Dermis blood vessel endothelial cell (primary cell): ENCODE results near the gene FRY. TPM values are rescaled to one million over a fixed set of nuclear protein-coding genes. Genes with fewer than 3 reads are reported as not detected.
A peak's percentile ranks its signal among the peaks of the same experiment; 100 is the strongest.

Experiments
- DNase-seq: peaks from one replicate; pipeline ENCODE4 v3.0.0; 2010
- total RNA-seq: library from RNA; depleted of rRNA; stranded (reverse); fragments of >200 nt; gene quantifications from 2 replicates; pipeline ENCODE4 v1.2.3, GENCODE V29; 2014

FRY gene
- total RNA-seq, 1 donor from 2014 or later: 127 TPM

DNA sequence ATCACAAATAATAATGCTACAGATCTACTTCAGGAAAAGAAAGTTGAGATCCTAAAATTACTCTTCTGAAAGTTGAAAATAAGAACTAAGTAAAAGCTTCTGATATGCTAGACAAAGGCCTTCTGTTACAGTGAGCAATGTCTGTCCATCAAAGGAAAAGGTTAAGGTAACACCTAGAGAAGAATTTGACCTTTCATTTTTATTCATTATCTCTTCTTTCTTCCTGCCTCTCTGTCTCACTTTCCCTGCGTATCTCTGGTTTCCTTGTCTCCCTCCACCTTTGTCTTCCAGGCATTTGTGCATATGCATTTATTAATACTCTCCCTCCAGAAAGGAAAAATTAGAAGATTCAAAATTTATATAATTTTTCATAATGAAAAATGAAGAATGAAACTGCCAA is 234.6 kb downstream of the FRY start:
- DNase-seq: no peak

DNA sequence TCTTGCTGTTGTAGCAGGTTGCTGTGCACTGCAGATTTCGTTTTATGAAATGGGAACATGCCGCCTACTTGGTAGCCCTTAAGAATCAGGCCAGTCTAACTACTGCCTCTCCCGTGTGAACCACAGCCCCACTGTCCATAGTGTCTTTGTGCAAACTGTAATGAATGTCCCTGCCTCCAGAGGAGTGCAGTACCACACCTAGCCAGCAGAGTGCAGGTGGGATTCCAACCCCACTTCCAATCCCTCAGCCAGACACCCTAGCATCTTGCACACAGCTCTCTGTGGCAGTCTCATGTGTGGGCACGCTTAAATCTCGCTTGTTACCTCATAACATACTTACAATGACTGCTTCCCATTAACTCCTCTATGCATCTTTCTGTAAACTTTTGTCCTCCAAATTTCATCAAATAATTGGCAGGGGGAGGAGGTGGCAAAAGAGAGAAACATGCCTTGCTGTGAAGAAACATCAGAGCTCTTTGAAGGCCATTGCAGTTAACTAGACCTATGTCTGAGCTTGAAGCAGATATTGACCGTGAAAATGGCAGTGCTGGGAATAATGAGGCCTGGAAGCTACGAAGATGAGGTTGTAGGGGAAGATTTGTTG is 236.4 kb downstream of the FRY start:
- no peak for DNase-seq

DNA sequence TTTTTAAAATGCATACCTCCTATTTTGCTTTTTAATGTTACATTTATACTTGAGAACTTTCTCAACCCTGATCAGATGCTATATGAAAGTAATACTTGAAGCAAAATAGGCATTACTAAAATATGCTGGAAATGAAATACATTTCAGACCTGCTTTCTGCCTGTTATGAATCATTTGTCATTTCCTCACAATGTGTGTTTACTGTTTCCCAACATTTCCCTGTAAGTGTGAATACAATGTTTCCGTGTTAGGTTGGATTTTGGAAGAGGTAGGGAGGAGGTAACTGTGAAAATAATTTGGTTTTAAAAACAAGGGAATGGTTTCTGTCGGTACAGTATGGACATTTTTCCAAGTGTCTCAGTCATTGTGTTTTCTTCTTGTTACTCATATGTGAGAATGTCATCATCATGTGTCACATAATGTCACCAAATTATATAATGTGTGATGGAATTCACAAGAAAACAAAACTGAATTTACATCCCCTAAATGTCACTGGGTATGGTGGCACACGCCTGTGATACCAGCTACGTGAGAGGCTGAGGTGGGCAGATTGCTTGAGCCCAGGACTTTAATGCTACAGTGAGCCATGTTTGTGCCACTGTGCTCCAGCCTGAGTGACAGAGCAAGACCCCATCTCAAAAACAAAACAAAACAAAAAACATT is 240.6 kb downstream of the FRY start:
- DNase-seq: peak; percentile 72

DNA sequence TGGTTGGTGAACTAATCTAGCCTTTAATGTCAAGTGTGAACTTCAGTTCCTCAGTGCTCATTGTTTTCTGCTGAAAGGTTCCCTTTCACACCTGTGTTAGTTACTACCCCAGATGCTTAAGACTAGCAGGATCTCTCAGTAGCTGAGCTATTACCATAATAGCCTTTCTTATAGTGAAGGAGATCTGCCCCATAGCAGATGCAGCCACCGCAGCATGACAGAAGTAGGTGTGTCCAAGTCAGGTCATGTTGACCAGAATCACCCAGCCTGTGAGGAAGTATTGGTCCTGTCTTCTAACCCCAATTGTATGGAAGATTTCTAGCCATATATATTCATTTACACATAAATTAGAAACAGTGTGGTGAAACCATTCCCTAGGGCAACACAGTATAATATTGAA is 246.3 kb downstream of the FRY start:
- no peak for DNase-seq

DNA sequence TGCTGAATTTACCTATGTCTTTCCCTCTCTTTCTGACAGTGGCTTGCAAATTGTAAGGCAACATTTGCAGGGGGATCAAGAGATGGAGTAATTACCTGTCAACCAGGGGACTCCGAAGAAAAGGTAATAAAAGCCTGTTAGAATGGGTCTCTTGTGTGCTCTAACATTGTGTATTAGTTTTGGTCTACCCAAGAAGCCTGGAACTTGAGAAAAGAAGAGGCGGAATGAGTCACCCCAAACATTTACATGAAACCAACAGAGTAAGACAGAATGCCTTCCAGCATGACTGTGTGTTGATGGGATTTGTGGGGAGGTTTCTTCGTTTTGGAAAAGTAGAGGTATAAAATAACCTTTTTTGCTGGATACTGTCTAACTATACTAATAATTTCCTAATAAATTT is 246.9 kb downstream of the FRY start:
- no peak for DNase-seq

DNA sequence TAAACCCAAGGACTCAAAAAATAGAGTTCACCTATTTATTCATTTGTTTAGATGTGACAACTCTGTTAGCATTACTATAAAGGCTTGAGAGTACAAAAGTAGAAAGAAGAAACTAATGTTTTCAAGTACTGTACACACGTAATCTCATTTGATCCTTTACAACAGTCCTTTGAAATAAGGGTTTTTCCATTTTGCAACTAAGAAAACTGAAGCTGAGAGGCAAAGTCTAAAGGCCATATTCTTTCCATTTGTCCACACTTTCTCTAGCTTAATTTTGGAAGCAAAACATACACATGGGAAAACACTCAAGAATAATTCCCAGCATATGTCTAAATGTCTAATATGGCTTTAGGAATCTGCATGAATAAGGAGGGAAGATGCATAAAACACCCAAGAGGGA is 249.5 kb downstream of the FRY start:
- no peak for DNase-seq

DNA sequence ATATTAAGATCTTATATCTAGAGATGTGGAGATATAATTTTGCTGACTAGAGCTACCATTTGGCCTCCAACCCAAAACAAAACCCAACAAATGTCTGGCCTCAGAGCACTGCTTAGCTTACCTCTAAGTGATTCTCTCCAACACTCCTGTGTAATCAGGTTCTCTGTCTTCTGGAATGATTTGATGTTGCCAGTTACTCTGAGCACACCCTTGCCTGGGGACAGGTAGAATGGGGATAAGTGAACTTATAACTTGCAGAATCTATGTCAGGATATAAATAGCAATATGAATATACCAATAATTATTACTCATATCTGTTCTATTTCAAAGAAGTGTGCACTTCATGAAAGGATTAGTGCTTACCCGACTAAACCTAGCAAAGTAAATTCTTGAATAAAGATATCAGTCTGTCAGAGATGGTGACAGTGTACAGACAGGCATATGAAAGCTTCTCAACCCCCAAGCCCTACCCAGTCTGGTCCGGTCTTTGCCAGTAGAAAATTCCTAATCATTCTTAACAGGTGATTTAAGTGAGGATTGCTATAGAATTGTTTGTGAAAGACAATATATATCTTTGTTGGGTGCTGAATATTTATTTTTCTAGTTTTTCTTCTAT is 250.6 kb downstream of the FRY start:
- DNase-seq: no peak

DNA sequence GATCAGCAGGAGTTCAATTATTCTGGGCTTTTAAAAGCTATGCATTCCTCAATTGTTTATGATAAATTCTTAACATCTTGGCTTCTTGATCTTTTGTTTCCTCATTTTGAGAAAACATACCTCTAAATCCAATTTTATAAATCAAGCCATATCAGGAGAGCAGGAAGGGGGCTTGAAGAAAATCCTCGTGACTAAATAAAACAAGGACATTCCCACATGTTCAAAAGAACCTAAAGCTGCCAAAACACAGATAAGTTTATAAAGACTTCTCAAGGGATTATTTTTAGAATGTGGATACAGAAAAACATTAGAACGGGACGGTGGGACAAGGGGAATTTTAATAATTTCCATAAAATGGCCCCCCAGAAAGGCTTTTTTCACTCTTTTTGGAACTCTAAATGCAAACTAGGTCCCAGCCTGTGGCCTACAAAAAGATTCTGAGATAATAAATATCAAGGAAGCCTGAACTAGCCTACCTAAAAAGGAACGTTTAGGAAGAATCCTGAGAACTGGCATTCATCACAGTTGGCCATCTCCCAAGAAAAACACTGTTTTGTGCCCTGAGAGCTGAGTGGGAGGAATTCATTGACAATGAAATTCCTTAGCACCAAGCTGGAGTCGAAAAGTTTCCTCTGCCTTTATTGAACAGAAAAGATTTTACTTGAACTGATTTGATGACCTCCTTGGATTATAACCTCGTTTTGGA is 253.5 kb downstream of the FRY start:
- DNase-seq: peak; percentile 98

DNA sequence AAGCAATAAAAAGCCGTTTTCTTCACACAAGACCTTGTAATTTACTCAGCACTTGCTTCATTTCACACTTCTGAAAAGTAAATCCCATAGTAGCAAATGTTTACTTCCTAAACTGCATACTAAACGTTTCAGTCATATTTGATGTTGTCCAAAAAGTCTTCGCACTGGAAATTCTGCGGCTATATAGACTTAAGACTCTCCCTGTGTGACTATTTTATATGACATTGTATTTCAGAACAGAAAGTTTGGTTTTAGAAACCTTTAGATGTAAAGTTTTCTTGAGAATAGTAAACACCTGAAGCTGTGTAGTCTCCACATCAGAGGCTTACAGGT is 254.0 kb downstream of the FRY start:
- DNase-seq: no peak

DNA sequence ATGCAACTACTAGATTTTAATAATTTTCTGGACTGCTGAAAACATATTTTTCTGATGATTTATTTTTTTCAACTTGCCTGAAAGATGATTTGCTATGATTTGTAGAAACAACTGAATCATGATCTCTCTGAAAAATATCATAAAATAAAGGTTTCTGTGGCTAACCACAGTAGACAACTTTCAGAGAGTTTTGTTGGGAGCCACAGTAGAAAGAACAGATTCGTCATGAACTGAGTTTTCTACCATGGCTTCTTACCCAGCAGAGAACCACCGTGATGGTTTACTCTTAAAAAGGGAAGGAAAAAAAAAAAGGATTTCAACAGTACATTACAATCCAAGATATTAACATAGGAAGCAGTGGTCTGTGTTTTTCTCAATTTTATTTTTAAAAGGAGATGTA is 265.6 kb downstream of the FRY start:
- DNase-seq: no peak

DNA sequence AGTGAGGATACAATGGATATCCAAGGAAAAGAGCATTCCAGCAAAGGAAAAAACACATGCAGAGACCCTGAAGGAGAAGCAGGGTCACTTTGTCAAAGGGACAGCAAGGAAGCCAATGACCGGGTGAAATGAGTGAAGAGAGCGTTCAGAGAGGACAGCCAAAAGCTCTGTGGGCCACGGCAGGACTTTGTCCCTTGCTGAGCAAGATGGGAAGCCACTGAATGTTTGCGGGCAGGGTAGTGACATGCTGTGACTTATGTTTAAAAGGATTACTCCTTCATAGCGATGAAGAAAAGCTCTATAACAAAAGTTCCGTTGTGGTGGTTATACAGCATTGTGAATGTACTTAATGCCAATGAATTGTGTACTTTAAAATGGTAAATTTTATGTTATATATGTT is 267.1 kb downstream of the FRY start:
- no peak for DNase-seq

DNA sequence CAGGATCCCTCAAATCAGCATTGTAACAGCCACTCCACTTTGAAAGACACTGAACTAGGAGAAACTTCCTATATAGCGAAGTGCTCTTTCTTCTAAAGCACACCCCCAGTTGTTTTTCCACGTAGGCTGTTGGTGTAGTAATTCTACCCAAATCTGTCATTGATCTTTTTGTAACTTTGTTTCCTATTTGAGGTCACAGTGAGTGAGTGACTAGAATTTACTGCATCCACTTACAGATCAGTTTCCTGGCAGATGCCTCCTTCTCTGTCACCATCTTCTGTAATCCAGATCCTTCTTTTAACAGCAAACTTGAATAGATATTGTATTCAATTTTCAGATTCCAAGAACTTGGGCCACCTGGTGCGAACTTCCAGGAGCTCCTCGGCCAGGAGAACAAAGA is 268.3 kb downstream of the FRY start:
- no peak for DNase-seq

DNA sequence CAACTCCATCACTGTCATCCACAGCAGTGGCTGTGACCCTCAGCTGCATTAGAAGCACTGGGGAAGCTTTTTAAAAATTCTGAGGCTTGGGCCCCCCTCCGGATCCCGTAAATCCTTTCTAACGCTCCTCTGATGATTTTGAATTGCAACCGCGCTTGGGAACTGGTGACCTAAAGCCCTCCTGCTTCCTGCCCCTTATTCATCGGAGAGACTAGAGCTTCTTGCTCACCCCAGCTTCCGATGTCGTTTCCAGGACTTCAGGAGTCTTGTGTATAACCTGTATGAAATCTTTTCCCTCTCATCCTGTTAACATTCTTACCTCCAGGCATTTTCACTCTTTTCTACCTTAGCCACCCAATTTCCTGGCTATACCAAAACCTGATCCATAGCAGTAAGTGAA is 268.8 kb downstream of the FRY start:
- peak; percentile 60 for DNase-seq

DNA sequence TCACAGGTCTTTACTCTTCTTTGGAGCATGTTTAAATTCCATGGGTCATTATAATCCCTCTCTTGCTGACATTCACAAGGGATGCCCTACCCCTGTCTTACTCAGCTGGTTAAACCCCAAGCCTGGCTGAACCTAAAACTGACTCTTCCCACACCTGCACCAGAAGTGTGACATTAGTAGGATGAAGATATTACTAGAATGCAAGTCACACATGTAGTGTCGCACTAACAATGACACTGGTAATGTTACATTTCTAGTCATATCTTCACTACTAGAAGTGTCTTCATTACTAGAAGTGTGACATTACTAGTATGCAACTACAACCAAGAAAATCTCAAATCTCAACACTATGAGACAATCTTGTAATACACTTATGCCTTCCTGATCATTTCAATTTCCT is 269.3 kb downstream of the FRY start:
- DNase-seq: no peak

DNA sequence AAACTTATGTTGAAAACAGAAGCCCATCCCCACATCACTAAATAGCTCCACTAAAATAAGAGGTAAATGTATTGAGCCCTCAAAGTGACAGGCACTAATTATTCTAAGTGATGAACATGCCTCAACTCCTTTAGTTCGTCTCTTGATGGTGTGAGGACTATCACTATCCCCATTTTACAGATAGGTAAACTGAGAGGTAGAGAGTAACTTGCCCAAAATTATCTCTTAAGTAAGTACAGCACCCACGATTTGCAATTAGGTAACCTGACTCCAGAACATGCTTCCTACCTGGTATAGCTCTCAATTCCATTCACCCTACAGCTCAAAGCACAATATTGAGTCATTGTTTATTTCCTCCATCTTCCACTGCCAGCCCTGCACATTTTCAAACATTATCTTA is 270.9 kb downstream of the FRY start:
- DNase-seq: no peak

DNA sequence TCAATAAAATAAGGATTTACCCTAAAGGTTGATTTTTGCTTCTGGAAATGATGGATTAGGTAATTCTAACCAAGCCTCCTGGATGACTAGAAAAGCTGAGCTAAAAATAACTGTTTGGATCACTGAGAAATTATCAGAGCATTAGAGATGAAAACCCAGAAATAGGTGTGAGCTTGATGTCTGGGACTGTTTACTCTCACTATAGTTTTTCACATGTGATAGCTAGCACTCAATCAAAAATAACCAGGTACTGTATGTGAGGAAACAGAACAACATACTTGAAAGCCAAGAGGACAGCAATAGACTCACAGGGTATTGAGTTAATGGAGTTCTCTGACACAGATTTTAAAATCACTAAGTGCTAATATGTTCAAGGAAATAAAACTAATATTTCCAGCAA is 274.1 kb downstream of the FRY start:
- no peak for DNase-seq

DNA sequence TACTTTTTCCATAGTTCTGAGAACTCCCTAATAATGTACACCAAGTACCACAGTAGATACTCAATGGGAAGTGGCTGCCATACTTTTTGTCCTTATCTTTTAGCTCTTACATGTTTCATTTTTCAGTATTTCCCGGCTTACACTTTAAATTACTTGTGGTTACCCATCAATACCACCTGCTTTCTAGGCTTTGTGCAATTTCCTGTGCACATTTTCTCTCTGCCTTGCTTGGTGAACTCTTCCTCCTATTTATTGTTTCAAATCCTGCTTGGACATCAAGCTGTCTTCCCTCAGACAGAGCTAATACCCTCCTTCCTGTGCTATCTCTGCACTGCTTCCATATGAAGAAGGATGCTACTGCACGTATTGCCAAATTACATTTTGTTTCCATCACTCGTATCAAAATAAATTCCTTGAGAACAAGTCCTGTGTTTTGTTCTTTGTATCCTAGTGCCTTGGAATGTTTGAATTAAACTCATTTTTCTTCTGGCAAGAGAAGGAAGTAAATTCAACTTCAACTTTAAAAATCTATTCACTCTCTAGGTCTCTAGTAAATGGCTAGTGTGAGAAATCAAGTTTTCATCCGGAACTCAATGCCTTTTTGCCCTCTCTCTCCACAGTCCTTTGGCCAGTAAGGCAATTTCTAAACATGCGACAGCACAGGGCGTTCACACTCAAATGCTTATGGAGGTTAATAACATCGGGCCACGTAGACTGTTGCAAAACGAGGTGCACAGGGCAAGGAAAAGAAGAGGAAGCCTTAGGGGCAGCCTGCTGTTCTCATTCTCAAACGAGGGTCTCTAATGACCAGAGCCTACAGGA is 277.9 kb downstream of the FRY start:
- no peak for DNase-seq

DNA sequence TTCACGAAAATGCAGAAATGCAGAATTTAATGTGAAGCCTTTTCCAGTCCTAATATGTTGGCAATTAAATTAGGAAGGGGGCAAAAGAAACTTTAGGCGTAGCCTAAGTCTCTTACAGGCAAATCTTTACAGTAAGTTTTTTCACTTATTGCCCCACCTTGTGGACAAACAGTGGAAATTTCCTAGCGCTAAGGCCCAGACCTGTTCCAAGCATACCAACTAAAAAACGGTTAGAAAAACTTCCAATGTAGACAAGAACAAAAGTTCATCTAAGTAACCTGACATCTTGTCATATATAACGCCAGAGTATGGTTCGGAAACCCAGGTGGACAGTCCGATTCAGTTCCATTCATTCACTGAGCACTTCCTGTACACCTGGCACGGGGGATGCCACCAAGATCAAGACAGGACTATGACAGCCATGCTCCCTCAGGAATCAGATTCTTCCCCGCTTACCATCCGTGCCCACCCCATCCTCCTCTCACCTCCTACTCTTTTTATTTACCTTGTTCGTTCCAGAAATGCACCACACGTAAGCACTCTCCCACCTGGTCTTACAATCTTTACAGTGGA is 278.6 kb downstream of the FRY start:
- peak; percentile 81 for DNase-seq

DNA sequence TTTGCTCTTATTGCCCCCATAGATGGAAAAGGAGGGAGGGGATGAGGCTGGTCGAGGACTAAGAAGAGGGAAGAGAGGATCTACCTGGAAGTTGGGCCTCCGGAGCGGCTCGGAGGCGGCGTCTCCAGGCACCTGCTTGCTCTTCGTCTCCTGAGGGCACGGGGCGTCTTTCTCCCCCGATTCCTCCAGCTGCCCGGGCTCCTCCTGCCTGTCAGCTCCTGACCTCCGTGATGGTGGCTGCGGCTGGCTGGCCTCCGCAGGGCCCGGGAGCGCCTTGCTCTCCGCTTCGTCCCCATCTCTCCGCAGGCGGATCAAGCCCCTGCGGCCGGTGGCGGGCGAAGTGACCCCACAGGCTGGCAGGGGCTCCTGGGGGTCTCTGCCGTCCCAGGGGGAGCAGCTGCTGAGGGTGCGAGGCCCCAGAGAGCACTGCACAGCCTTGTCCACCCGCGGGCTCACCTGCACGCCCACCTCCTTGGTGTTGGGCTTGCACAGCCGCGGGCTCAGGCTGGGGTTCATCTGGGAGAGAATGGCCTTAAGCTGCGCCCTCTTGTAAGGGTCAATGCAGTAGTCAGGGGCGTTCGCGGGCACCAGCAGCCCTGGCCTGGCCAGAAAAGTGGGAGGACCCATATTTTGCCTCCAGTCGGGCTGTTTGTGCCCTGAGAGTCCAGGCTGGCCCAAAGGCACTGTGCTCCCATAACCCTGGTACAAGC is 279.8 kb downstream of the FRY start:
- DNase-seq: no peak

DNA sequence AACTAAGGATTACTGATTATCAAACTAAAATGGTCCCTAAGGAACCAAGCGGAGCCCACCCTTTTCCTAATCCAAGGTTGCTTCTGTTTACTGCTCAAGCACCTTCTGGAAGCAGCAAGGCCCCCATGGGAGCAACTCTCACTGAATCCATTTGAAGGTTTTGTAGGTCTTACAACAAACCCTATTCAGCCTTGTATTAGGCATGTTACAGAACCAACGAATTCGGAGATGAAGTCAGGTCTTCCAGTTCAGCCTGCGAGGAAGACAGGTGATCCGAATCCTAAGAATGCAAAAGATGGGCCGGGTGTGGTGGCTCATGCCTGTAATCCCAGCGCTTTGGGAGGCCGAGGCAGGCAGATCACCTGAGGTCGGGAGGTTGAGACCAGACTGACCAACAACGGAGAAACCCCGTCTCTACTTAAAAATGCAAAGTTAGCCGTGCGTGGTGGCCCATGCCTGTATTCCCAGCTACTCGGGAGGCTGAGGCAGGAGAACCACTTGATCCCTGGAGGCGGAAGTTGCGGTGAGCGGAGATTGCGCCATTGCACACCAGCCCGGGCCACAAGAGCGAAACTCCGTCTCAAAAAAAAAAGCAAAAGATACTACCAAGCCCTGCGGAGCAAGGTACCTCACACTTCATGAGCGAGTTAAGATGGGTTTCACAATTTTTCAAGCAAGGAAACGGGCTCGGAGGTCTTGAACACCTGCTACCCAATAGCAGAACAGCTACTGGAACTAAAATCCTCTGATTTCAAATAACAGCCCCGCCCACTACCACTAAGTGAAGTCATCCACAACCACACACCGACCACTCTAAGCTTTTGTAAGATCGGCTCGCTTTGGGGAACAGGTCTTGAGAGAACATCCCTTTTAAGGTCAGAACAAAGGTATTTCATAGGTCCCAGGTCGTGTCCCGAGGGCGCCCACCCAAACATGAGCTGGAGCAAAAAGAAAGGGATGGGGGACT is 283.0 kb downstream of the FRY start:
- DNase-seq: peak; percentile 64
